Parathyroid adenoma (tissue), 2 donors: ENCODE data around the gene DAPK2.

Experiments used
- H2AFZ ChIP-seq: fragments of 300-600 bp; sonication (generic); one replicate; pipeline ENCODE4 v1.7.0; 2017; ENCODE audit warnings: antibody characterized with exemption, mild to moderate bottlenecking
- H3K27ac ChIP-seq: fragments of 300-600 bp; sonication (generic); one replicate; pipeline ENCODE4 v1.7.0; 2017
- H3K27me3 ChIP-seq: fragments of 300-600 bp; sonication (generic); one replicate; pipeline ENCODE4 v1.7.0; 2017; ENCODE audit warnings: low read length; ENCODE audit not compliant: control insufficient read depth, insufficient read depth
- H3K36me3 ChIP-seq: fragments of 300-600 bp; sonication (generic); one replicate; pipeline ENCODE4 v1.7.0; 2017; ENCODE audit warnings: low read length; ENCODE audit not compliant: control insufficient read depth, insufficient read depth
- H3K4me1 ChIP-seq: fragments of 300-600 bp; sonication (generic); one replicate; pipeline ENCODE4 v1.7.0; 2017; ENCODE audit warnings: control low read depth
- H3K4me2 ChIP-seq: fragments of 300-600 bp; sonication (generic); one replicate; pipeline ENCODE4 v1.7.0; 2017; ENCODE audit warnings: low read length
- H3K4me3 ChIP-seq: fragments of 300-600 bp; sonication (generic); one replicate; pipeline ENCODE4 v1.7.0; 2017; ENCODE audit warnings: low read depth, low read length
- H3K79me2 ChIP-seq: fragments of 300-600 bp; sonication (generic); one replicate; pipeline ENCODE4 v1.7.0; 2017; ENCODE audit warnings: control low read depth
- H3K9ac ChIP-seq: fragments of 300-600 bp; sonication (generic); one replicate; pipeline ENCODE4 v1.7.0; 2017; ENCODE audit warnings: mild to moderate bottlenecking
- H3K9me3 ChIP-seq: fragments of 300-600 bp; sonication (generic); one replicate; pipeline ENCODE4 v1.7.0; 2017; ENCODE audit warnings: low read length; ENCODE audit not compliant: control insufficient read depth
- CTCF ChIP-seq: fragments of 300-600 bp; sonication (generic); IDR thresholded peaks from one replicate; pipeline ENCODE4 v1.7.0; 2017; ENCODE audit warnings: antibody characterized with exemption, mild to moderate bottlenecking
- donor health status: primary hyperparathyroidism.

DAPK2 gene

GRCh38 chr15:63915209-63915872 is 130.9 kb downstream of the DAPK2 start:
- Histone ChIP-seq H3K36me3 (no peaks in the 10 kb centered on the region), H3K27ac (no peak overlapping the region), H3K27me3 (no peaks in the 10 kb centered on the region), H2AFZ (no peak overlapping the region), H3K4me1 (no peaks in the 10 kb centered on the region), H3K9me3 (no peaks in the 10 kb centered on the region), H3K4me2 (no peak overlapping the region), H3K79me2 (no peaks in the 10 kb centered on the region), H3K9ac (no peak overlapping the region), H3K4me3 (no peak overlapping the region)
- no peak for TF ChIP-seq CTCF

GRCh38 chr15:63913786-63914315 is 132.4 kb downstream of the DAPK2 start:
- H3K36me3 ChIP-seq: no peaks in the 10 kb centered on the region
- H3K9ac ChIP-seq: no peak overlapping the region
- no peak for TF ChIP-seq CTCF
- H2AFZ ChIP-seq: no peak overlapping the region
- no peak overlapping the region for H3K4me2 ChIP-seq
- no peak overlapping the region for H3K27ac ChIP-seq
- no peak overlapping the region for H3K4me3 ChIP-seq
- H3K4me1 ChIP-seq: no peaks in the 10 kb centered on the region
- no peaks in the 10 kb centered on the region for H3K27me3 ChIP-seq
- H3K79me2 ChIP-seq: no peaks in the 10 kb centered on the region
- no peaks in the 10 kb centered on the region for H3K9me3 ChIP-seq

- H2AFZ ChIP-seq: no peak overlapping the region
- no peaks in the 10 kb centered on the region for H3K9me3 ChIP-seq
- H3K4me3 ChIP-seq: no peak overlapping the region
- no peaks in the 10 kb centered on the region for H3K4me1 ChIP-seq
- H3K79me2 ChIP-seq: no peaks in the 10 kb centered on the region
- H3K27me3 ChIP-seq: no peaks in the 10 kb centered on the region
- TF ChIP-seq CTCF: no peak
- H3K4me2 ChIP-seq: no peak overlapping the region
- no peak overlapping the region for H3K27ac ChIP-seq
- H3K9ac ChIP-seq: no peak overlapping the region
- H3K36me3 ChIP-seq: no peaks in the 10 kb centered on the region
These were observed 132.9 kb downstream of the DAPK2 start for GRCh38 chr15:63913336-63913735.

GRCh38 chr15:63912061-63912615 is 134.1 kb downstream of the DAPK2 start:
- no peak overlapping the region for H3K9ac ChIP-seq
- no peaks in the 10 kb centered on the region for H3K9me3 ChIP-seq
- H3K27me3 ChIP-seq: no peaks in the 10 kb centered on the region
- no peaks in the 10 kb centered on the region for H3K79me2 ChIP-seq
- no peak overlapping the region for H2AFZ ChIP-seq
- no peak overlapping the region for H3K4me2 ChIP-seq
- no peak overlapping the region for H3K4me3 ChIP-seq
- no peaks in the 10 kb centered on the region for H3K4me1 ChIP-seq
- TF ChIP-seq CTCF: no peak
- H3K36me3 ChIP-seq: no peaks in the 10 kb centered on the region
- no peak overlapping the region for H3K27ac ChIP-seq

GRCh38 chr15:63911160-63911559 is 135.1 kb downstream of the DAPK2 start:
- Histone ChIP-seq H3K9me3 (no peaks in the 10 kb centered on the region), H3K4me1 (no peaks in the 10 kb centered on the region), H3K4me2 (no peak overlapping the region), H3K9ac (no peak overlapping the region), H3K27me3 (no peaks in the 10 kb centered on the region), H3K27ac (no peak overlapping the region), H3K4me3 (no peak overlapping the region), H3K36me3 (no peaks in the 10 kb centered on the region), H3K79me2 (no peaks in the 10 kb centered on the region), H2AFZ (no peak overlapping the region)
- no peak for TF ChIP-seq CTCF
